ENCODE measurements around the gene GUCY2C. TPM values are rescaled to one million over a fixed set of nuclear protein-coding genes. Genes with fewer than 3 reads are reported as not detected.
A peak's percentile ranks its signal among the peaks of the same experiment; 100 is the strongest.

Gene GUCY2C
- total and polyA plus RNA-seq, 8 donors = 0.40 to 0.64 (median 0.50) TPM; not detected in 2

GRCh38 chr12:14570231-14570630, 126.2 kb downstream of the GUCY2C start:
- Histone ChIP-seq H3K36me3 (no peaks in the 10 kb centered on the region), H3K27me3 (peaks cover 0 to 14% of the 10 kb centered on the region in 2 donors), H3K9me3 (no peaks in the 10 kb centered on the region), H3K4me3 (no peak overlapping the region), H3K27ac (no peak overlapping the region), H3K4me1 (peaks cover 0 to 41% of the 10 kb centered on the region in 2 donors)
- no peak for ATAC-seq
- intact Hi-C loops (cut with DNase I) = no loop called here
- no peak for DNase-seq
- TF ChIP-seq CTCF (IDR thresholded peaks at IDR 0.05) = no peak

GRCh38 chr12:14567351-14568162, 128.8 kb downstream of the GUCY2C start, which contains the start of gene PLBD1:
Gene PLBD1 (minus strand): TSS chr12:14567883. CDS start chr12:14567696, 187 bp downstream.
- intact Hi-C loops (cut with DNase I) = no loop called here
- DNase-seq (peak; percentile 57 to 95 (median 78)), ATAC-seq (peak; percentile 93)
- Histone ChIP-seq H3K27me3 (peaks cover 0 to 14% of the 10 kb centered on the region in 2 donors), H3K9me3 (no peaks in the 10 kb centered on the region), H3K4me3 (peak within 1 kb of the TSS; percentile 54 to 60), H3K36me3 (no peaks in the 10 kb centered on the region), H3K4me1 (peaks cover 0 to 54% of the 10 kb centered on the region in 2 donors), H3K27ac (peak within 1 kb of the TSS; percentile 54 to 94)
- no peak for TF ChIP-seq CTCF (IDR thresholded peaks at IDR 0.05)

GRCh38 chr12:14564336-14564959, 132.0 kb downstream of the GUCY2C start:
- H3K4me1 ChIP-seq = peaks cover 0 to 83% of the 10 kb centered on the region in 2 donors
- H3K27ac ChIP-seq = no peak overlapping the region
- no peak for ATAC-seq

GRCh38 chr12:14563046-14563445, 133.4 kb downstream of the GUCY2C start:
- Histone ChIP-seq H3K9me3 (no peaks in the 10 kb centered on the region), H3K27me3 (peaks cover 0 to 14% of the 10 kb centered on the region in 2 donors), H3K36me3 (no peaks in the 10 kb centered on the region), H3K4me3 (no peak overlapping the region), H3K4me1 (peaks cover 0 to 82% of the 10 kb centered on the region in 2 donors), H3K27ac (peak overlapping the region in 1 of 2 donors; percentile 63)
- DNase-seq (no peak), ATAC-seq (no peak)
- intact Hi-C loops (cut with DNase I) = no loop called here
- no peak for TF ChIP-seq CTCF (IDR thresholded peaks at IDR 0.05)

More at GRCh38 chr12:14564336-14564959, 132.0 kb downstream of the GUCY2C start:
- DNase-seq = no peak
- no peaks in the 10 kb centered on the region for H3K36me3 ChIP-seq
- peaks cover 0 to 14% of the 10 kb centered on the region in 2 donors for H3K27me3 ChIP-seq
- intact Hi-C loops (cut with DNase I) = no loop called here
- no peak for TF ChIP-seq CTCF (IDR thresholded peaks at IDR 0.05)
- no peaks in the 10 kb centered on the region for H3K9me3 ChIP-seq
- H3K4me3 ChIP-seq = no peak overlapping the region

Other genes starting within 250 kb of the GUCY2C start
- gene PLBD1, start 128.7 kb downstream of the GUCY2C start, total RNA-seq = 10 to 100 TPM; 29.3 to 44.8 TPM
- 10 to 100 TPM; 26.3 to 34.8 (median 30.5) TPM for gene PLBD1, start 128.7 kb downstream of the GUCY2C start, polyA plus RNA-seq (ENCODE audit: insufficient read length in 6 of 6)
- 10 to 100 TPM; 38.6 to 53.5 TPM for gene WBP11, start 106.9 kb upstream of the GUCY2C start, total RNA-seq
- 100 to 1,000 TPM in 2 of 6 donors, 10 to 100 TPM in 4; 87.5 to 105 (median 96.6) TPM for gene WBP11, start 106.9 kb upstream of the GUCY2C start, polyA plus RNA-seq (ENCODE audit: insufficient read length in 6 of 6)
- 1 to 10 TPM in 1 of 2 donors, under 1 TPM in 1; 0.81 to 1.2 TPM for gene C12orf60, start 107.1 kb upstream of the GUCY2C start, total RNA-seq
- 1 to 10 TPM; 2.6 to 3.7 (median 2.8) TPM for gene C12orf60, start 107.1 kb upstream of the GUCY2C start, polyA plus RNA-seq (ENCODE audit: insufficient read length in 6 of 6)
- 1 to 10 TPM in 1 of 2 donors, under 1 TPM in 1; 0.97 to 1.1 TPM for gene SMCO3, start 117.6 kb upstream of the GUCY2C start, total RNA-seq
- gene SMCO3, start 117.6 kb upstream of the GUCY2C start, polyA plus RNA-seq (ENCODE audit: insufficient read length in 6 of 6) = under 1 TPM; 0.28 to 0.68 (median 0.55) TPM
- gene ART4, start 146.9 kb upstream of the GUCY2C start, total RNA-seq = 1 to 10 TPM; 2.7 to 3.1 TPM
- gene ART4, start 146.9 kb upstream of the GUCY2C start, polyA plus RNA-seq (ENCODE audit: insufficient read length in 6 of 6) = under 1 TPM; 0.11 to 0.52 (median 0.18) TPM
- gene MGP, start 189.3 kb upstream of the GUCY2C start, total RNA-seq = 100 to 1,000 TPM; 651 to 789 TPM
- gene MGP, start 189.3 kb upstream of the GUCY2C start, polyA plus RNA-seq (ENCODE audit: insufficient read length in 6 of 6) = 100 to 1,000 TPM in 1 of 6 donors, 10 to 100 TPM in 5; 78.8 to 102 (median 82.6) TPM
- 10 to 100 TPM in 1 of 2 donors, 1 to 10 TPM in 1; 5.3 to 16.2 TPM for gene ERP27, start 241.9 kb upstream of the GUCY2C start, total RNA-seq
- gene ERP27, start 241.9 kb upstream of the GUCY2C start, polyA plus RNA-seq (ENCODE audit: insufficient read length in 6 of 6) = 10 to 100 TPM in 2 of 6 donors, 1 to 10 TPM in 4; 3.0 to 14.8 (median 8.4) TPM

All from left lung (tissue), 10 donors.